ENCODE data around the gene RALGAPA2. TPM values are rescaled to one million over a fixed set of nuclear protein-coding genes. Genes with fewer than 3 reads are reported as not detected.

RALGAPA2 gene
- total RNA-seq, 4 donors from 2014 or later: 54.3 to 67.6 (median 60.3) TPM

- H3K36me3 ChIP-seq: no peaks in the 10 kb centered on the region
- no peak for DNase-seq
- TF ChIP-seq POLR2A (IDR thresholded peaks at IDR 0.05) (no peak), CTCF (IDR thresholded peaks at IDR 0.05) (no peak)
- H3K4me3 ChIP-seq: no peak overlapping the region
- peaks cover 0 to 12% (median 0%) of the 10 kb centered on the region in 4 donors for H3K4me1 ChIP-seq
- no peaks in the 10 kb centered on the region for H3K9me3 ChIP-seq
- no peak overlapping the region for H3K27ac ChIP-seq
- H3K27me3 ChIP-seq: no peaks in the 10 kb centered on the region
Measured at GRCh38 chr20:20683020-20683419, 29.4 kb downstream of the RALGAPA2 start.

- H3K36me3 ChIP-seq: no peaks in the 10 kb centered on the region
- H3K27ac ChIP-seq: no peak overlapping the region
- H3K9me3 ChIP-seq: no peaks in the 10 kb centered on the region
- H3K27me3 ChIP-seq: no peaks in the 10 kb centered on the region
- H3K4me3 ChIP-seq: no peak overlapping the region
- TF ChIP-seq CTCF (IDR thresholded peaks at IDR 0.05) (no peak), POLR2A (IDR thresholded peaks at IDR 0.05) (no peak)
- H3K4me1 ChIP-seq: peaks cover 0 to 12% (median 0%) of the 10 kb centered on the region in 4 donors
- DNase-seq: no peak
Measured at GRCh38 chr20:20680991-20681508, 31.4 kb downstream of the RALGAPA2 start.

GRCh38 chr20:20679316-20679715 lies 33.1 kb downstream of the RALGAPA2 start:
- Histone ChIP-seq H3K36me3 (no peaks in the 10 kb centered on the region), H3K4me3 (no peak overlapping the region), H3K9me3 (no peaks in the 10 kb centered on the region), H3K27ac (no peak overlapping the region), H3K4me1 (peaks cover 0 to 10% (median 0%) of the 10 kb centered on the region in 4 donors), H3K27me3 (no peaks in the 10 kb centered on the region)
- TF ChIP-seq POLR2A (IDR thresholded peaks at IDR 0.05): no peak
- no peak for TF ChIP-seq CTCF (IDR thresholded peaks at IDR 0.05)
- no peak for DNase-seq

- Histone ChIP-seq H3K27me3 (no peaks in the 10 kb centered on the region), H3K4me1 (peaks cover 0 to 10% (median 0%) of the 10 kb centered on the region in 4 donors), H3K36me3 (no peaks in the 10 kb centered on the region), H3K4me3 (no peak overlapping the region), H3K27ac (no peak overlapping the region), H3K9me3 (no peaks in the 10 kb centered on the region)
- TF ChIP-seq POLR2A (IDR thresholded peaks at IDR 0.05): no peak
- TF ChIP-seq CTCF (IDR thresholded peaks at IDR 0.05): no peak
- DNase-seq: no peak
Measured at GRCh38 chr20:20677186-20677585, 35.3 kb downstream of the RALGAPA2 start.

- Histone ChIP-seq H3K9me3 (no peaks in the 10 kb centered on the region), H3K27me3 (no peaks in the 10 kb centered on the region), H3K27ac (no peak overlapping the region), H3K36me3 (no peaks in the 10 kb centered on the region), H3K4me3 (no peak overlapping the region), H3K4me1 (no peaks in the 10 kb centered on the region)
- no peak for TF ChIP-seq CTCF (IDR thresholded peaks at IDR 0.05)
- no peak for TF ChIP-seq POLR2A (IDR thresholded peaks at IDR 0.05)
- no peak for DNase-seq
Measured at GRCh38 chr20:20668639-20669038, 43.8 kb downstream of the RALGAPA2 start.

GRCh38 chr20:20666359-20666758 lies 46.1 kb downstream of the RALGAPA2 start:
- H3K36me3 ChIP-seq: no peaks in the 10 kb centered on the region
- H3K9me3 ChIP-seq: no peaks in the 10 kb centered on the region
- H3K27ac ChIP-seq: no peak overlapping the region
- H3K27me3 ChIP-seq: no peaks in the 10 kb centered on the region
- H3K4me1 ChIP-seq: no peaks in the 10 kb centered on the region
- no peak for DNase-seq
- TF ChIP-seq CTCF (IDR thresholded peaks at IDR 0.05) (no peak), POLR2A (IDR thresholded peaks at IDR 0.05) (no peak)
- no peak overlapping the region for H3K4me3 ChIP-seq

Measured in Peyer's patch (tissue), 4 donors.